Natural killer cell (primary cell): ENCODE measurements around the gene TRPM5. TPM values are rescaled to one million over a fixed set of nuclear protein-coding genes. Genes with fewer than 3 reads are reported as not detected.
A peak's percentile ranks its signal among the peaks of the same experiment; 100 is the strongest.
"Not testable (repeated sequence)": the region's sequence is repeated elsewhere in the genome, so short reads cannot be mapped to it uniquely, and the experiment has no call there.

ENCODE experiments used
- ATAC-seq, 3 donors: fragments of 150-1000 bp in 2 of 3; fragments of 200-7000 bp in 1 of 3; cut with Tn5 transposase; 1 replicate in 1 of 3; 2 replicates in 2 of 3; pipeline ENCODE4 v1.10.0; 2021; ENCODE audit warnings: mild to moderate bottlenecking in 2 of 3, moderate library complexity in 2 of 3
- DNase-seq, 2 donors: peaks; one replicate each; pipeline versions ENCODE4 v3.0.0 to v3.0.0-alpha.2; 2013 to 2021; ENCODE audit warnings: mixed read lengths in 1 of 2
- H3K27ac ChIP-seq: one replicate; pipeline ENCODE4 v1.5.1; 2013; ENCODE audit warnings: mild to moderate bottlenecking, low read length
- H3K27me3 ChIP-seq: one replicate; pipeline ENCODE4 v1.6.1; 2013; ENCODE audit warnings: low read length; ENCODE audit not compliant: control insufficient read depth, insufficient read depth
- H3K36me3 ChIP-seq: one replicate; pipeline ENCODE4 v1.6.1; 2013; ENCODE audit warnings: low read length; ENCODE audit not compliant: control insufficient read depth, insufficient read depth
- H3K4me1 ChIP-seq: one replicate; pipeline ENCODE4 v1.6.1; 2013; ENCODE audit warnings: low read length; ENCODE audit not compliant: control insufficient read depth, insufficient read depth
- H3K4me3 ChIP-seq: one replicate; pipeline ENCODE4 v1.5.1; 2013; ENCODE audit warnings: low read length
- H3K9me3 ChIP-seq: one replicate; pipeline ENCODE4 v1.6.1; 2013; ENCODE audit warnings: low read length; ENCODE audit not compliant: control insufficient read depth, insufficient read depth
- H3K27ac Mint-ChIP-seq, 2 donors: one replicate each; pipeline ENCODE4 v1.8.0; 2022; ENCODE audit warnings: mild to moderate bottlenecking in 2 of 2, mixed read lengths in 2 of 2, moderate library complexity in 1 of 2
- H3K27me3 Mint-ChIP-seq, 2 donors: one replicate each; pipeline ENCODE4 v1.8.0; 2022; ENCODE audit warnings: low read depth in 2 of 2, mixed read lengths in 2 of 2
- H3K36me3 Mint-ChIP-seq: one replicate; pipeline ENCODE4 v1.8.0; 2022; ENCODE audit warnings: mixed read lengths
- H3K4me1 Mint-ChIP-seq, 2 donors: one replicate each; pipeline ENCODE4 v1.8.0; 2022; ENCODE audit warnings: mixed read lengths in 2 of 2
- H3K4me3 Mint-ChIP-seq: one replicate; pipeline ENCODE4 v1.8.0; 2022; ENCODE audit warnings: mild to moderate bottlenecking, moderate library complexity, mixed read lengths
- H3K9me3 Mint-ChIP-seq, 2 donors: one replicate each; pipeline ENCODE4 v1.8.0; 2022; ENCODE audit warnings: mixed read lengths in 2 of 2
- WGBS: methylation state at CpG from one replicate; pipeline ENCODE4 v1.1.7; 2013; ENCODE audit warnings: missing lambda C conversion rate; ENCODE audit not compliant: insufficient coverage; 5-methylcytosine and 5-hydroxymethylcytosine counted together
- intact Hi-C: fragments of 100-400 bp; cut with micrococcal nuclease; formaldehyde crosslinking; loops from one replicate; pipeline ENCODE4 v1.14.2; 2022
- total RNA-seq, 4 donors: library from RNA; stranded (reverse); fragments of 120-200 nt in 1 of 4; gene quantifications; one replicate each; pipeline versions ENCODE4 v1.2.3 to v1.2.4, GENCODE V29; 2013 to 2022
- TF ChIP-seq, protein P1 (sequence below): fragments of 200-600 bp; IDR thresholded peaks from one replicate; pipeline ENCODE4 v1.8.0; 2022; ENCODE audit warnings: antibody characterized with exemption

TRPM5 gene
- total RNA-seq, 3 donors from 2014 or later (not counting 1 experiment from before 2014, with no cell fraction given) = not detected

DNA sequence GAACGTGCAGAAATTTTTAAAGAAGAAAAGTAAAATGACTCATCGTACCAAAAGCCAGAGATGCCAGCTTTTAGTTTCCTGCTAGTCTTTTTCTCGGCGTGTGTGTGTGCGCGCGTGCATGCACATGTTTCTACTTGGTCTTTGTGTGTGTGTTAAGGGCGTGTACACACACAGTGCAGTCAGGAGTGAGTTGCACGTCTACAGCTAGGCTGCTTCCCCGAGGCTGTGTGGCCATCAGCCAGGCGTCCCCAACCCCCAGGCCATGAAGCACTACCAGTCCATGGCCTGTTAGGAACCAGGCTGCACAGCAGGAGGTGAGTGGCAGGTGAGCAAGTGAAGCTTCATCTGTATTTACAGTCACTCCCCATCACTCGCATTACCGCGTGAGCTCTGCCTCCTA, 36.9 kb upstream of the TRPM5 start:
- peaks cover 11% of the 10 kb centered on the region for H3K36me3 Mint-ChIP-seq
- ATAC-seq (peak in 1 of 3 donors; percentile 29), DNase-seq (no peak)
- intact Hi-C loops = no loop called here
- no peak overlapping the region for H3K4me3 ChIP-seq
- H3K4me1 ChIP-seq = peaks cover 5% of the 10 kb centered on the region
- H3K4me1 Mint-ChIP-seq = peaks cover 10 to 13% of the 10 kb centered on the region in 2 donors
- peaks cover 8% of the 10 kb centered on the region for H3K9me3 ChIP-seq
- H3K36me3 ChIP-seq = no peaks in the 10 kb centered on the region
- 20% methylated on average over 14 of the region's 14 CpGs for WGBS
- H3K9me3 Mint-ChIP-seq = peaks cover 2 to 3% of the 10 kb centered on the region in 2 donors
- H3K27me3 ChIP-seq = no peaks in the 10 kb centered on the region
- H3K27me3 Mint-ChIP-seq = peaks cover 47 to 88% of the 10 kb centered on the region in 2 donors
- TF ChIP-seq, protein P1, sequence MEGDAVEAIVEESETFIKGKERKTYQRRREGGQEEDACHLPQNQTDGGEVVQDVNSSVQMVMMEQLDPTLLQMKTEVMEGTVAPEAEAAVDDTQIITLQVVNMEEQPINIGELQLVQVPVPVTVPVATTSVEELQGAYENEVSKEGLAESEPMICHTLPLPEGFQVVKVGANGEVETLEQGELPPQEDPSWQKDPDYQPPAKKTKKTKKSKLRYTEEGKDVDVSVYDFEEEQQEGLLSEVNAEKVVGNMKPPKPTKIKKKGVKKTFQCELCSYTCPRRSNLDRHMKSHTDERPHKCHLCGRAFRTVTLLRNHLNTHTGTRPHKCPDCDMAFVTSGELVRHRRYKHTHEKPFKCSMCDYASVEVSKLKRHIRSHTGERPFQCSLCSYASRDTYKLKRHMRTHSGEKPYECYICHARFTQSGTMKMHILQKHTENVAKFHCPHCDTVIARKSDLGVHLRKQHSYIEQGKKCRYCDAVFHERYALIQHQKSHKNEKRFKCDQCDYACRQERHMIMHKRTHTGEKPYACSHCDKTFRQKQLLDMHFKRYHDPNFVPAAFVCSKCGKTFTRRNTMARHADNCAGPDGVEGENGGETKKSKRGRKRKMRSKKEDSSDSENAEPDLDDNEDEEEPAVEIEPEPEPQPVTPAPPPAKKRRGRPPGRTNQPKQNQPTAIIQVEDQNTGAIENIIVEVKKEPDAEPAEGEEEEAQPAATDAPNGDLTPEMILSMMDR = no peak
- peak overlapping the region in 1 of 2 donors; percentile 25 for H3K27ac Mint-ChIP-seq
- peak overlapping the region; percentile 26 for H3K27ac ChIP-seq
- no peak overlapping the region for H3K4me3 Mint-ChIP-seq

DNA sequence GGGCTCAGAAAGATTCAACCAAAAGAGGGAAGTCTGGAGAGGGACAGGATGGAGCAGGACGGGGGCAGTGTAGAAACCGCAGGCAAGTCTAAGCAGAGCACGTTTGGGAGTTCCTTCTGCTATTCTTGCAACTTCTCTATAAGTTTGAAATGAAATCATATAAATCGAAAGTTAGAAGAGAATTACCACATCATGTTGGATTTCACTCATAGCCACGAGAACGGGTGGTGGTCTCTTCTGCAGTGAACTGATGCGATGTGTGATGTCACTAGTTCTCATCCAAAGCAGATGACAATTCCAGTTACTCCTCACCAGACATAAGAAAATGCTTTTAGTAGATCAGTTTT, 36.5 kb upstream of the TRPM5 start:
- ATAC-seq (peak; percentile 12 to 73 (median 35)), DNase-seq (no peak)
- intact Hi-C loops = no loop called here
- Mint-ChIP-seq H3K9me3 (peaks cover 0 to 3% of the 10 kb centered on the region in 2 donors), H3K4me3 (no peak overlapping the region), H3K4me1 (peaks cover 10 to 13% of the 10 kb centered on the region in 2 donors), H3K27ac (peak overlapping the region in 1 of 2 donors; percentile 25), H3K27me3 (peaks cover 47 to 88% of the 10 kb centered on the region in 2 donors), H3K36me3 (peaks cover 11% of the 10 kb centered on the region)
- no peaks in the 10 kb centered on the region for H3K27me3 ChIP-seq
- no peak overlapping the region for H3K4me3 ChIP-seq
- no peaks in the 10 kb centered on the region for H3K36me3 ChIP-seq
- TF ChIP-seq, protein P1 = no peak
- peaks cover 8% of the 10 kb centered on the region for H3K9me3 ChIP-seq
- 0% methylated on average over 5 of the region's 7 CpGs for WGBS
- peaks cover 5% of the 10 kb centered on the region for H3K4me1 ChIP-seq
- no peak overlapping the region for H3K27ac ChIP-seq

GRCh38 chr11:2480067-2480873, 36.0 kb upstream of the TRPM5 start:
- Mint-ChIP-seq H3K27me3 (peaks cover 49 to 90% of the 10 kb centered on the region in 2 donors), H3K4me1 (peaks cover 10 to 13% of the 10 kb centered on the region in 2 donors), H3K27ac (peak overlapping the region in 1 of 2 donors; percentile 25), H3K36me3 (peaks cover 11% of the 10 kb centered on the region)
- intact Hi-C loops, H3K9me3 ChIP-seq, H3K36me3 ChIP-seq, H3K4me3 Mint-ChIP-seq, DNase-seq, H3K9me3 Mint-ChIP-seq, H3K4me1 ChIP-seq, H3K27me3 ChIP-seq, H3K27ac ChIP-seq, H3K4me3 ChIP-seq: not testable (repeated sequence)
- 57% methylated on average over 5 of the region's 6 CpGs for WGBS
- peak in 2 of 3 donors; percentile 20 to 32 for ATAC-seq

GRCh38 chr11:2477936-2478335, 33.6 kb upstream of the TRPM5 start:
- Mint-ChIP-seq H3K36me3 (peaks cover 11% of the 10 kb centered on the region), H3K4me1 (peaks cover 10 to 13% of the 10 kb centered on the region in 2 donors), H3K4me3 (no peak overlapping the region), H3K27me3 (peaks cover 43 to 84% of the 10 kb centered on the region in 2 donors), H3K9me3 (peaks cover 0 to 3% of the 10 kb centered on the region in 2 donors), H3K27ac (no peak overlapping the region)
- 92% methylated on average over 8 of the region's 8 CpGs for WGBS
- TF ChIP-seq, protein P1 = no peak
- DNase-seq (no peak), ATAC-seq (no peak)
- no peak overlapping the region for H3K27ac ChIP-seq
- no peaks in the 10 kb centered on the region for H3K36me3 ChIP-seq
- peaks cover 5% of the 10 kb centered on the region for H3K4me1 ChIP-seq
- no peaks in the 10 kb centered on the region for H3K27me3 ChIP-seq
- intact Hi-C loops = no loop called here
- H3K4me3 ChIP-seq = no peak overlapping the region
- H3K9me3 ChIP-seq = peaks cover 8% of the 10 kb centered on the region
